IMR-90 (cell line): ENCODE data around the gene NIPSNAP3A. TPM values are rescaled to one million over a fixed set of nuclear protein-coding genes. Genes with fewer than 3 reads are reported as not detected.

ENCODE experiments used
- ATAC-seq: fragments of 200-7000 bp; cut with Tn5 transposase; 2 replicates; pipeline ENCODE4 v1.9.1; 2020; ENCODE audit warnings: low read depth, mild to moderate bottlenecking, moderate library complexity
- BruUV-seq: library from RNA; stranded (reverse); fragments of 400-500 nt; replicated peaks from 2 replicates; lab custom pipeline; 2021; lab: Mats Ljungman, UMichigan
- CTCF ChIA-PET: fragments of 300-600 bp; formaldehyde crosslinking; extraction: SDS; loops from one replicate; lab custom pipeline; 2021; ENCODE audit warnings: antibody characterized with exemption; lab: Yijun Ruan, JAX
- POLR2A ChIA-PET: fragments of 300-600 bp; sonication (Branson Sonifier 250); formaldehyde crosslinking; loops from one replicate; lab custom pipeline; 2022; ENCODE audit warnings: antibody characterized with exemption; ENCODE audit not compliant: unreplicated experiment; lab: Charles Lee
- DNase-seq: peaks from one replicate; pipeline ENCODE4 v3.0.0; 2013
- H2AFZ ChIP-seq: replicated peaks from 2 replicates; pipeline ENCODE3; 2013; ENCODE audit warnings: low read length, mild to moderate bottlenecking; ENCODE audit not compliant: poor library complexity
- H2AK5ac ChIP-seq: 2 replicates; pipeline ENCODE4 v1.6.1; 2013; ENCODE audit warnings: low read depth, low read length, inconsistent platforms
- H2AK9ac ChIP-seq: replicated peaks from 2 replicates; pipeline ENCODE3; 2013; ENCODE audit warnings: mild to moderate bottlenecking, low read depth, low read length, moderate library complexity; ENCODE audit not compliant: poor library complexity
- H2BK120ac ChIP-seq: 2 replicates; pipeline ENCODE4 v1.6.1; 2013; ENCODE audit warnings: low read depth, low read length, inconsistent platforms
- H2BK15ac ChIP-seq: 3 replicates; pipeline ENCODE4 v1.6.1; 2013; ENCODE audit warnings: low read depth, low read length, inconsistent platforms
- H2BK20ac ChIP-seq: 2 replicates; pipeline ENCODE4 v1.6.1; 2013; ENCODE audit warnings: low read depth, mild to moderate bottlenecking, inconsistent platforms, low read length, moderate library complexity
- H2BK5ac ChIP-seq: 2 replicates; pipeline ENCODE4 v1.6.1; 2013; ENCODE audit warnings: mild to moderate bottlenecking, low read depth, low read length, inconsistent platforms; ENCODE audit not compliant: poor library complexity, severe bottlenecking
- H3K14ac ChIP-seq: replicated peaks from 2 replicates; pipeline ENCODE4 v1.6.1; 2013; ENCODE audit warnings: low read depth, low read length, inconsistent platforms
- H3K18ac ChIP-seq: 2 replicates; pipeline ENCODE4 v1.6.1; 2013; ENCODE audit warnings: low read depth, low read length, control low read depth
- H3K23ac ChIP-seq: 2 replicates; pipeline ENCODE4 v1.6.1; 2013; ENCODE audit warnings: low read depth, low read length, inconsistent platforms
- H3K27ac ChIP-seq: 2 replicates; pipeline ENCODE4 v1.5.1; 2013; ENCODE audit warnings: mild to moderate bottlenecking, control low read depth, low read length; ENCODE audit not compliant: insufficient read depth
- H3K27me3 ChIP-seq: 2 replicates; pipeline ENCODE4 v1.6.1; 2013; ENCODE audit warnings: low read length; ENCODE audit not compliant: control insufficient read depth, insufficient read depth
- H3K36me3 ChIP-seq: 2 replicates; pipeline ENCODE4 v1.6.1; 2013; ENCODE audit warnings: low read length, mixed read lengths; ENCODE audit not compliant: control insufficient read depth, insufficient read depth
- H3K4ac ChIP-seq: 2 replicates; pipeline ENCODE4 v1.6.1; 2013; ENCODE audit warnings: low read depth, low read length, inconsistent platforms
- H3K4me1 ChIP-seq: 2 replicates; pipeline ENCODE4 v1.6.1; 2013; ENCODE audit warnings: low read length, mixed read lengths; ENCODE audit not compliant: control insufficient read depth, insufficient read depth
- H3K4me2 ChIP-seq: 2 replicates; pipeline ENCODE4 v1.6.1; 2013; ENCODE audit warnings: low read depth, mild to moderate bottlenecking, control low read depth, low read length, moderate library complexity
- H3K4me3 ChIP-seq: 2 replicates; pipeline ENCODE4 v1.5.1; 2013; ENCODE audit warnings: low read depth, mild to moderate bottlenecking, control low read depth, low read length, moderate library complexity; ENCODE audit not compliant: insufficient read depth
- H3K56ac ChIP-seq: 2 replicates; pipeline ENCODE4 v1.6.1; 2013; ENCODE audit warnings: low read length, inconsistent platforms; ENCODE audit not compliant: insufficient read depth; ENCODE audit errors: extremely low read depth
- H3K79me1 ChIP-seq, 2 experiments: 2 replicates each; pipeline ENCODE4 v1.6.1; 2013; ENCODE audit warnings: low read length in 2 of 2, inconsistent platforms in 1 of 2, low read depth in 1 of 2
- H3K9ac ChIP-seq: 2 replicates; pipeline ENCODE4 v1.6.1; 2013; ENCODE audit warnings: low read depth, low read length, control low read depth
- H3K9me1 ChIP-seq: 2 replicates; pipeline ENCODE4 v1.6.1; 2013; ENCODE audit warnings: low read length, inconsistent platforms; ENCODE audit not compliant: insufficient read depth
- H3K9me3 ChIP-seq: 2 replicates; pipeline ENCODE4 v1.6.1; 2013; ENCODE audit warnings: low read length; ENCODE audit not compliant: control insufficient read depth, insufficient read depth
- H4K20me1 ChIP-seq: 2 replicates; pipeline ENCODE4 v1.6.1; 2013; ENCODE audit warnings: low read length, inconsistent platforms; ENCODE audit not compliant: insufficient read depth
- H4K5ac ChIP-seq: 2 replicates; pipeline ENCODE4 v1.6.1; 2013; ENCODE audit warnings: mild to moderate bottlenecking, low read depth, low read length, control low read depth
- H4K8ac ChIP-seq, 2 experiments: 2 replicates each; pipeline ENCODE4 v1.6.1; 2013; ENCODE audit warnings: low read depth in 2 of 2, low read length in 2 of 2, control low read depth in 1 of 2, inconsistent platforms in 1 of 2
- H4K91ac ChIP-seq: 2 replicates; pipeline ENCODE4 v1.6.1; 2013; ENCODE audit warnings: low read depth, low read length, inconsistent platforms; ENCODE audit not compliant: insufficient read depth
- CEBPB ChIP-seq: IDR thresholded peaks from 2 replicates; pipeline ENCODE4 v1.6.1; 2012; ENCODE audit warnings: low read depth, low read length, improper control_type of control experiment
- CHD1 ChIP-seq: IDR thresholded peaks from 2 replicates; pipeline ENCODE4 v1.6.1; 2012; ENCODE audit warnings: low read depth, low read length, improper control_type of control experiment
- FOS ChIP-seq: fragments of 150-350 bp; IDR thresholded peaks from 2 replicates; pipeline ENCODE4 v1.6.1; 2016; ENCODE audit warnings: low read depth, low read length
- MAFK ChIP-seq: IDR thresholded peaks from 2 replicates; pipeline ENCODE4 v1.6.1; 2012; ENCODE audit warnings: low read depth, low read length, improper control_type of control experiment
- MXI1 ChIP-seq: IDR thresholded peaks from 2 replicates; pipeline ENCODE4 v1.6.1; 2012; ENCODE audit warnings: low read depth, mild to moderate bottlenecking, low read length, moderate library complexity, borderline replicate concordance
- RCOR1 ChIP-seq: IDR thresholded peaks from 2 replicates; pipeline ENCODE4 v1.6.1; 2012; ENCODE audit warnings: mild to moderate bottlenecking, low read length, improper control_type of control experiment; ENCODE audit not compliant: insufficient replicate concordance
- RFX5 ChIP-seq: IDR thresholded peaks from 2 replicates; pipeline ENCODE4 v1.8.0; 2012; ENCODE audit warnings: low read depth, mild to moderate bottlenecking, low read length, moderate library complexity
- SMC3 ChIP-seq: fragments of 150-350 bp; IDR thresholded peaks from 2 replicates; pipeline ENCODE4 v1.6.1; 2016; ENCODE audit warnings: low read depth, mild to moderate bottlenecking, antibody characterized with exemption, low read length, moderate library complexity
- WGBS, 2 experiments: methylation state at CpG; one replicate each; pipeline versions ENCODE4 v1.1.5 to v1.1.7; 2013; ENCODE audit warnings: missing lambda C conversion rate in 2 of 2; ENCODE audit not compliant: insufficient read length in 1 of 2; ENCODE audit errors: extremely low coverage in 2 of 2; 5-methylcytosine and 5-hydroxymethylcytosine counted together
- dilution Hi-C: fragments of 300-500 bp; cut with HindIII; formaldehyde crosslinking; loops from one replicate; pipeline ENCODE4 v1.14.3; 2018; ENCODE audit warnings: low sequenced_read_pairs; ENCODE audit not compliant: unreplicated experiment
- in situ Hi-C: fragments of 300-500 bp; cut with MboI; formaldehyde crosslinking; loops from 3 replicates; pipeline ENCODE4 v1.14.3; 2019; ENCODE audit warnings: low sequenced_read_pairs, inconsistent platforms, mixed read lengths
- intact Hi-C: fragments of 100-400 bp; cut with micrococcal nuclease; formaldehyde crosslinking; loops from 2 replicates; pipeline ENCODE4 v1.10.0; 2022
- polyA plus RNA-seq, 3 experiments: library from polyadenylated mRNA; depleted of rRNA; stranded (reverse); fragments of >200 nt; gene quantifications; 2 replicates each; pipeline ENCODE4 v1.2.3, GENCODE V29; 2012; ENCODE audit warnings: low replicate concordance in 1 of 3
- total RNA-seq: library from RNA; depleted of rRNA; stranded (reverse); fragments of >200 nt; gene quantifications from 2 replicates; pipeline ENCODE4 v1.2.3, GENCODE V29; 2012
- TF ChIP-seq, protein P1 (sequence below): fragments of 150-350 bp; IDR thresholded peaks from 2 replicates; pipeline ENCODE4 v1.6.1; 2017; ENCODE audit warnings: mild to moderate bottlenecking, antibody characterized with exemption, low read length, low read depth
- TF ChIP-seq, protein P2 (sequence below): conservative IDR thresholded peaks from 2 replicates; pipeline ENCODE4 v1.5.1; 2012; ENCODE audit warnings: mild to moderate bottlenecking, low read depth, low read length, improper control_type of control experiment

NIPSNAP3A gene
- total and polyA plus RNA-seq, 2 of the 4 experiments (the other 2 are of a cell fraction), result 21.4 to 32.1 TPM

DNA sequence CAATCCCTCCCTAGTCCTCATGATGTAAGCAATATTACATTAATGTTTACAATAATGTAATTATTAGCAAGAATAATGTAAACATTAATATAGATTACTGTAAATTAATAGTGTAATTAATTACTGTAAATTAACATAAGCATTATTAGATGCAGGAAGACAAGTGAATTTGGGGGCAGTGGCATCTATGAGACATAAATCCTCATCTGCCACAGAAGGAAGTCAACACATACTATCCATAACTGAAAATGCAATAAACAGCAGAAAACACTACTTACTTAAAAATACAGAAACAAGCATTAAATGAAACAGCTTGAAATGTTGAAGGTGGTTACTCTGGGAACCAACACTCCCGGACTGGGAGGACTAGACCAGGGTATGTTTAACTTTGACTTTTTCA, 685 bp upstream of the NIPSNAP3A start:
- no peak overlapping the region; the same call in 1 of the 2 replicates for H3K4ac ChIP-seq
- ChIA-PET POLR2A (no interaction called here), CTCF (interaction anchor here (0.6 to 0.7 kb wide), 2 partner anchors 9 to 92 kb away, joined by 3 to 7 read pairs; no protein-coding TSS in a partner anchor)
- DNase-seq (no peak), ATAC-seq (no peak)
- H3K23ac ChIP-seq, result peak overlapping the region; percentile 85; the same call in 1 of the 2 replicates
- H3K4me2 ChIP-seq, result peak overlapping the region; percentile 96
- H4K8ac ChIP-seq, result peak overlapping the region; percentile 60 to 95; a peak in 3 of 4 replicates
- H3K14ac ChIP-seq, result no peak overlapping the region
- H3K27me3 ChIP-seq, result no peaks in the 10 kb centered on the region
- H2AFZ ChIP-seq, result peak overlapping the region; percentile 100
- peak overlapping the region; percentile 56; the same call in 1 of the 2 replicates for H3K9ac ChIP-seq
- H3K18ac ChIP-seq, result no peak overlapping the region
- no peak overlapping the region for H4K91ac ChIP-seq
- peak overlapping the region; percentile 80; the same call in 1 of the 2 replicates for H3K4me3 ChIP-seq
- peak overlapping the region; percentile 72; the same call in 1 of the 2 replicates for H3K56ac ChIP-seq
- WGBS, 2 experiments, result no CpG with 5 or more reads among the region's 1 CpG
- in situ Hi-C loops (no loop called here), dilution Hi-C loops (no loop called here), intact Hi-C loops (loop anchor here (5.0 kb wide), 1 partner anchor 654 kb away; the partner anchor contains the start of gene SMC2)
- no peaks in the 10 kb centered on the region for H3K36me3 ChIP-seq
- peaks cover 2% of the 10 kb centered on the region; the same call in 1 of the 2 replicates for H3K4me1 ChIP-seq
- H2AK5ac ChIP-seq, result no peak overlapping the region
- H4K20me1 ChIP-seq, result no peaks in the 10 kb centered on the region
- no peak overlapping the region for H2AK9ac ChIP-seq
- no peak overlapping the region for H2BK20ac ChIP-seq
- H3K27ac ChIP-seq, result no peak overlapping the region
- no peak overlapping the region for H2BK120ac ChIP-seq
- H3K9me3 ChIP-seq, result no peaks in the 10 kb centered on the region
- no TSS peak for BruUV-seq
- H2BK15ac ChIP-seq, result no peak overlapping the region
- H2BK5ac ChIP-seq, result no peak overlapping the region
- TF ChIP-seq, protein P1, sequence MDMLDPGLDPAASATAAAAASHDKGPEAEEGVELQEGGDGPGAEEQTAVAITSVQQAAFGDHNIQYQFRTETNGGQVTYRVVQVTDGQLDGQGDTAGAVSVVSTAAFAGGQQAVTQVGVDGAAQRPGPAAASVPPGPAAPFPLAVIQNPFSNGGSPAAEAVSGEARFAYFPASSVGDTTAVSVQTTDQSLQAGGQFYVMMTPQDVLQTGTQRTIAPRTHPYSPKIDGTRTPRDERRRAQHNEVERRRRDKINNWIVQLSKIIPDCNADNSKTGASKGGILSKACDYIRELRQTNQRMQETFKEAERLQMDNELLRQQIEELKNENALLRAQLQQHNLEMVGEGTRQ, result no peak
- TF ChIP-seq RCOR1 (no peak), MXI1 (no peak), CHD1 (no peak), FOS (no peak), RFX5 (no peak), CEBPB (no peak), SMC3 (no peak), MAFK (no peak)
- TF ChIP-seq, protein P2, sequence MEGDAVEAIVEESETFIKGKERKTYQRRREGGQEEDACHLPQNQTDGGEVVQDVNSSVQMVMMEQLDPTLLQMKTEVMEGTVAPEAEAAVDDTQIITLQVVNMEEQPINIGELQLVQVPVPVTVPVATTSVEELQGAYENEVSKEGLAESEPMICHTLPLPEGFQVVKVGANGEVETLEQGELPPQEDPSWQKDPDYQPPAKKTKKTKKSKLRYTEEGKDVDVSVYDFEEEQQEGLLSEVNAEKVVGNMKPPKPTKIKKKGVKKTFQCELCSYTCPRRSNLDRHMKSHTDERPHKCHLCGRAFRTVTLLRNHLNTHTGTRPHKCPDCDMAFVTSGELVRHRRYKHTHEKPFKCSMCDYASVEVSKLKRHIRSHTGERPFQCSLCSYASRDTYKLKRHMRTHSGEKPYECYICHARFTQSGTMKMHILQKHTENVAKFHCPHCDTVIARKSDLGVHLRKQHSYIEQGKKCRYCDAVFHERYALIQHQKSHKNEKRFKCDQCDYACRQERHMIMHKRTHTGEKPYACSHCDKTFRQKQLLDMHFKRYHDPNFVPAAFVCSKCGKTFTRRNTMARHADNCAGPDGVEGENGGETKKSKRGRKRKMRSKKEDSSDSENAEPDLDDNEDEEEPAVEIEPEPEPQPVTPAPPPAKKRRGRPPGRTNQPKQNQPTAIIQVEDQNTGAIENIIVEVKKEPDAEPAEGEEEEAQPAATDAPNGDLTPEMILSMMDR, result no peak
- H4K5ac ChIP-seq, result no peak overlapping the region
- no peaks in the 10 kb centered on the region for H3K9me1 ChIP-seq
- H3K79me1 ChIP-seq, result peaks cover 11 to 24% of the 10 kb centered on the region in 2 experiments
